Measurements from ENCODE around the gene DUOX1. TPM values are rescaled to one million over a fixed set of nuclear protein-coding genes. Genes with fewer than 3 reads are reported as not detected.

Gene DUOX1
- total RNA-seq, 1 donor from 2014 or later = not detected

DNA sequence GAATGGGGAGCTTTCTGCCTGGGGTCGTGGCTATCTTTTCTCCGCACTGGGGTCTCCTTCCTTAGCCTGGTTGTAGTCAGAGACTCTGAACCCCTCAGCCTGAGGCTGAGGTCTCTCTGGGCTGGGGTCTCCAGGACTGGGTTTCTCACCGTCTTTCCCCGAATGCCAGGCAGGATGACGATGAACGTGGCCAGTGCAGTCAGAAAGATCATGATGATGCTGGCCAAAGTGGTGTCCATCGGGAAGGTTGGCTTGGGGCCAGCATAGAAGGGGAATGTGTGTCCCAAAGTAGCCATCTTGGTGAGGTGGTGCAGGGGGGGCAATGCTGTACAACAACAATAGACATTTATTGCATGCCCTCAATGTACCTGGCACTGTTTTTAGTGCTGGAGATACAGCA is 7.1 kb upstream of the DUOX1 start:
- Mint-ChIP-seq H3K36me3 (ENCODE audit: unreplicated experiment) (no peaks in the 10 kb centered on the region), H3K27me3 (ENCODE audit: unreplicated experiment) (peaks cover 32% of the 10 kb centered on the region)
- TF ChIP-seq, protein P1, sequence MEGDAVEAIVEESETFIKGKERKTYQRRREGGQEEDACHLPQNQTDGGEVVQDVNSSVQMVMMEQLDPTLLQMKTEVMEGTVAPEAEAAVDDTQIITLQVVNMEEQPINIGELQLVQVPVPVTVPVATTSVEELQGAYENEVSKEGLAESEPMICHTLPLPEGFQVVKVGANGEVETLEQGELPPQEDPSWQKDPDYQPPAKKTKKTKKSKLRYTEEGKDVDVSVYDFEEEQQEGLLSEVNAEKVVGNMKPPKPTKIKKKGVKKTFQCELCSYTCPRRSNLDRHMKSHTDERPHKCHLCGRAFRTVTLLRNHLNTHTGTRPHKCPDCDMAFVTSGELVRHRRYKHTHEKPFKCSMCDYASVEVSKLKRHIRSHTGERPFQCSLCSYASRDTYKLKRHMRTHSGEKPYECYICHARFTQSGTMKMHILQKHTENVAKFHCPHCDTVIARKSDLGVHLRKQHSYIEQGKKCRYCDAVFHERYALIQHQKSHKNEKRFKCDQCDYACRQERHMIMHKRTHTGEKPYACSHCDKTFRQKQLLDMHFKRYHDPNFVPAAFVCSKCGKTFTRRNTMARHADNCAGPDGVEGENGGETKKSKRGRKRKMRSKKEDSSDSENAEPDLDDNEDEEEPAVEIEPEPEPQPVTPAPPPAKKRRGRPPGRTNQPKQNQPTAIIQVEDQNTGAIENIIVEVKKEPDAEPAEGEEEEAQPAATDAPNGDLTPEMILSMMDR (IDR thresholded peaks at IDR 0.05) = no peak

DNA sequence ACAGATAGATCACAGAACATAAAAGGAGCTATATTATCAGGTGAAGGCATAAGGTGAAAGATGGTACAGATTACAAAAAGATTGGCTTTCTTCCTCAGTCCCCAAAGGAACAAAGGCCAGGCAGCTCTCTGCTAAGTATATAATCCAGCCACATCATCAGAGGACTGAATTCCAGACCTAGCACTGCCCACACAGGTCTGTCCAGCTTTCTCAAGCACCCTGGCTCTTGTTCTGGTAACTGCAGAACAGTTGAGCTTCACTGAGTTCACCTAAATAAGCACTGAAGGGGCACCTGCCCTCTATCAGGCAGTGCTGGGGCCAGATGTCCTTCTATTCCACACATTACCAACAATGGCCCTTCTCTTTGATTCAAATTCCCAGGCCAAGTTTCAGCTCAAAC is 6.4 kb upstream of the DUOX1 start:
- TF ChIP-seq, protein P1 (IDR thresholded peaks at IDR 0.05) = no peak
- no peaks in the 10 kb centered on the region for H3K9me3 Mint-ChIP-seq (ENCODE audit: unreplicated experiment)
- no peak for DNase-seq (ENCODE audit: extremely low spot score, unreplicated experiment)
- H3K27ac Mint-ChIP-seq (ENCODE audit: unreplicated experiment) = no peak overlapping the region
- peaks cover 2% of the 10 kb centered on the region for H3K4me1 Mint-ChIP-seq (ENCODE audit: unreplicated experiment)
- H3K4me3 Mint-ChIP-seq (ENCODE audit: unreplicated experiment) = no peak overlapping the region
- H3K36me3 Mint-ChIP-seq (ENCODE audit: unreplicated experiment) = no peaks in the 10 kb centered on the region
- peaks cover 39% of the 10 kb centered on the region for H3K27me3 Mint-ChIP-seq (ENCODE audit: unreplicated experiment)

More for the DNA sequence above, 7.1 kb upstream of the DUOX1 start:
- no peak for DNase-seq (ENCODE audit: extremely low spot score, unreplicated experiment)
- H3K9me3 Mint-ChIP-seq (ENCODE audit: unreplicated experiment) = no peaks in the 10 kb centered on the region
- no peak overlapping the region for H3K4me3 Mint-ChIP-seq (ENCODE audit: unreplicated experiment)
- no peak overlapping the region for H3K27ac Mint-ChIP-seq (ENCODE audit: unreplicated experiment)
- peaks cover 5% of the 10 kb centered on the region for H3K4me1 Mint-ChIP-seq (ENCODE audit: unreplicated experiment)

DNA sequence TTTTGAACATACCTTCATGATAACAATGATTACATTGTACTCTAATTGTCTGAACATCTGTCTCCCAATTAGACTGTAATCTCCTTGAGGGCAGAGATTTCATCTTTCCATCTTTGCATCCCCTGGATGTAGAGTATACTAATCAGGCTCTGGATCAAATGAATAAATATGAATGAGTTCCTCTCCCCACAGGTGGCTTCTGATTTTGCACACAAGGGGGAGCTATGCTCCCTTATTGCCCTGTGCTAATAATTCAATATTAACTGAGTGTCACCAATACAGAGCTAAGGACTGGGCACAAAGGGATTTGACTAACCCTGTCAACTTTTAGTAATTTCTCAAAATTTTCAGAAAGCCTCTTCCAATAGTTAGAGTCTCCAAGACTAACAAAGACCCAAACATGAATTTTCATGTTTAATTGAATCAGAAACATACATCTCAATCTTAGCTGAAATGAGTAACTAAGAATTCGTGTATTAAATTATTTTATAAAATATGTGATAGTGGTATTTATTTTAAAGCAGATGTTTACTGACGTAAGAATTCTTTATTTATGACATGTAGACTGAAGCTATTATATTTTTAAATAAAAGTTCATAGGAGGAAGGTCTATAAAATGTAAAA is 3.1 kb upstream of the DUOX1 start:
- H3K4me3 Mint-ChIP-seq (ENCODE audit: unreplicated experiment) = no peak overlapping the region
- H3K36me3 Mint-ChIP-seq (ENCODE audit: unreplicated experiment) = no peaks in the 10 kb centered on the region
- no peak for DNase-seq (ENCODE audit: extremely low spot score, unreplicated experiment)
- peaks cover 6% of the 10 kb centered on the region for H3K4me1 Mint-ChIP-seq (ENCODE audit: unreplicated experiment)
- no peaks in the 10 kb centered on the region for H3K9me3 Mint-ChIP-seq (ENCODE audit: unreplicated experiment)
- TF ChIP-seq, protein P1 (IDR thresholded peaks at IDR 0.05) = peak; percentile 60
- peaks cover 59% of the 10 kb centered on the region for H3K27me3 Mint-ChIP-seq (ENCODE audit: unreplicated experiment)
- no peak overlapping the region for H3K27ac Mint-ChIP-seq (ENCODE audit: unreplicated experiment)

DNA sequence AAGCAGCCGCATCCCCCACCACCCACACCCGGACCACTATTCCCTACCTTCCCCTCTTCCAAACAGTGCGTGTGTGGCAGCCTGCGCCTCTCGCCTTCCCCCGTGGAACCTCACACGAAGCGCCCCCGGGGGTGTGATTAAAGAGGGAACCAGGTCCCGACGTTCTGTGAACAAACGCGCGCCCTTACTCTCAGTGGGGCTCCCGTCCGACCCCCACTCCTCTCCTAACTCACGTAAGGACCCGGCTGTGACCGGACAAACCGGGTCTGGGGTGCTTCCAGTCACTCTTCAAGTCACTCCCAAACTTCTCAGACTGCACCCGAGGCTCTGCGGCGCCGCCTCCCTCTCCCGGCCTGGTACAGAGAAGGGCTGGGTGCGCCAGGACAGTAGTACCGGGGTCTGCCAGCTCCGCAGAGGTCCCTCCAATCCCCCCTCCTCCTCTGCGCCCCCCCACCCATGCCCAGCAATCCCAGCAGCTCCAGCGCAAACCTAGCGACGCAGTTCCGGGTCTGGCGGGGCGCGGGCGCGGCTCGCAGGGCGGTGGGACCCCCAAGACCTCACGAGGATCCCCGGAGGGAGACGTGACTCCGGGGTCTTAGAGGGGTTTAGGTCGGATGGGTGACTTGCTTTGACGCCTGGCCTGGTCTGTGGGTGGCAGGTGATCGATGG is 689 bp upstream of the DUOX1 start:
- Mint-ChIP-seq H3K27ac (ENCODE audit: unreplicated experiment) (no peak overlapping the region), H3K36me3 (ENCODE audit: unreplicated experiment) (no peaks in the 10 kb centered on the region), H3K4me1 (ENCODE audit: unreplicated experiment) (peaks cover 6% of the 10 kb centered on the region), H3K27me3 (ENCODE audit: unreplicated experiment) (peaks cover 79% of the 10 kb centered on the region), H3K4me3 (ENCODE audit: unreplicated experiment) (no peak overlapping the region), H3K9me3 (ENCODE audit: unreplicated experiment) (no peaks in the 10 kb centered on the region)
- TF ChIP-seq, protein P1 (IDR thresholded peaks at IDR 0.05) = no peak
- DNase-seq (ENCODE audit: extremely low spot score, unreplicated experiment) = no peak

DNA sequence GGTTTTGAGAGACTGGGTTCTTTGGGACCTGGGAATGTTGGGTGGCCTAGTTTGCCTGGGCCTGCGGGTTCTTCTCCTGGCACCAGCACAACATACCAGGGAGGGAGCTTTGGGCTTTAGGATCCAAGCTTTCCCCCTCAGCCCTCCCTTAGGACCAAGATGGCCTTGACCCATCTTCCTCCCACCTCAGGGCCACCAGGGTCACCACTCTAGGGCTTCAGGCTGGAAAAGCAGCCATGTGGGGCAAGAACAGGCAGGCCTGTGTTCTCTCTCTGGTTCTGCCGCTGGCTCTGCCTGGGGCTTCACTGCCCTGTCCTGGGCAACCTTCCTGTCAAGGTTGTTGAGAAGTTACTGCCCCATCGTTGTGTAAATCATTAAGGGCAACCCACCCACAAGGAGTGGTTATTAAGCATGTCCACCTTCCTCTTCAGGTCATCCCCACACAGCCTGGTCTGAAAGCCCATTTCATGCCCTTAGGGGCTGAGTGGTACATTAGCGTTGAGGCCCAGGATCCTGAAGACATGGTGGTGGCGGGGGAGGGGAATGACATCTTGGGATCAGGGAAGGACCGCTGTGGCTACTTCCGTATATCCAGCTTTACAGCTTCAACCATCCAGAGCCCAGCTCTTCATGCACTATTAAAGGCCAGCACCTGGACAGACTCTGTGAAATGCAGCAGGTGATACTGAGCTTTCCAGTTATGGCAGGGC is 652 bp downstream of the DUOX1 start:
- H3K4me3 Mint-ChIP-seq (ENCODE audit: unreplicated experiment) = no peak overlapping the region
- DNase-seq (ENCODE audit: extremely low spot score, unreplicated experiment) = no peak
- TF ChIP-seq, protein P1 (IDR thresholded peaks at IDR 0.05) = no peak
- peaks cover 78% of the 10 kb centered on the region for H3K27me3 Mint-ChIP-seq (ENCODE audit: unreplicated experiment)
- H3K9me3 Mint-ChIP-seq (ENCODE audit: unreplicated experiment) = no peaks in the 10 kb centered on the region
- peaks cover 10% of the 10 kb centered on the region for H3K4me1 Mint-ChIP-seq (ENCODE audit: unreplicated experiment)
- no peaks in the 10 kb centered on the region for H3K36me3 Mint-ChIP-seq (ENCODE audit: unreplicated experiment)
- no peak overlapping the region for H3K27ac Mint-ChIP-seq (ENCODE audit: unreplicated experiment)

All from osteocyte (in vitro differentiated cells).